Suprapubic skin (tissue), 4 donors: ENCODE data around the gene ZNF550. TPM values are rescaled to one million over a fixed set of nuclear protein-coding genes. Genes with fewer than 3 reads are reported as not detected.
A peak's percentile ranks its signal among the peaks of the same experiment; 100 is the strongest.

Experiments used
- DNase-seq, 2 donors: peaks; one replicate each; pipeline ENCODE4 v3.0.0-alpha.2; 2019; ENCODE audit warnings: low spot score in 2 of 2
- H3K27ac ChIP-seq: fragments of 200-600 bp; sonication (generic); one replicate; pipeline ENCODE4 v1.5.1; 2019
- H3K27me3 ChIP-seq: fragments of 200-600 bp; sonication (generic); one replicate; pipeline ENCODE4 v1.5.1; 2019
- H3K36me3 ChIP-seq: fragments of 200-600 bp; sonication (generic); one replicate; pipeline ENCODE4 v1.5.1; 2019
- H3K4me1 ChIP-seq: fragments of 200-600 bp; sonication (generic); one replicate; pipeline ENCODE4 v1.5.1; 2019
- H3K4me3 ChIP-seq: fragments of 200-600 bp; sonication (generic); one replicate; pipeline ENCODE4 v1.5.1; 2019; ENCODE audit warnings: mild to moderate bottlenecking
- H3K9me3 ChIP-seq: fragments of 200-600 bp; sonication (generic); one replicate; pipeline ENCODE4 v1.5.1; 2019
- CTCF ChIP-seq, 2 donors: fragments of 200-600 bp in 1 of 2; fragments of 450-650 bp in 1 of 2; sonication (generic) in 1 of 2; IDR thresholded peaks; one replicate each; pipeline ENCODE4 v1.5.1; 2016 to 2019; ENCODE audit warnings: antibody characterized with exemption in 2 of 2, mild to moderate bottlenecking in 1 of 2, moderate library complexity in 1 of 2
- EP300 ChIP-seq: sonication (generic); formaldehyde crosslinking; IDR thresholded peaks from one replicate; pipeline ENCODE4 v1.6.1; 2017; ENCODE audit warnings: antibody characterized with exemption
- POLR2A ChIP-seq, 2 donors: fragments of 450-650 bp; IDR thresholded peaks; one replicate each; pipeline ENCODE4 v1.6.1; 2017; ENCODE audit warnings: antibody characterized with exemption in 2 of 2, mild to moderate bottlenecking in 2 of 2, moderate library complexity in 2 of 2
- POLR2AphosphoS5 ChIP-seq, 3 donors: sonication (generic); formaldehyde crosslinking; IDR thresholded peaks; one replicate each; pipeline ENCODE4 v1.6.1; 2017; ENCODE audit warnings: antibody characterized with exemption in 3 of 3
- WGBS: methylation state at CpG from one replicate; pipeline ENCODE4 v1.1.5; 2018; 5-methylcytosine and 5-hydroxymethylcytosine counted together
- total RNA-seq, 4 donors: library from RNA; depleted of rRNA; stranded (reverse); fragments of >200 nt; gene quantifications; one replicate each; pipeline ENCODE4 v1.1.0, GENCODE V29; 2016

The ZNF550 gene
- total RNA-seq, 4 donors from 2014 or later, result 6.6 to 21.9 (median 11.3) TPM

- H3K36me3 ChIP-seq, result peaks cover 17% of the 10 kb centered on the region
- TF ChIP-seq EP300 (no peak), POLR2AphosphoS5 (IDR thresholded peaks at IDR 0.05) (peak in 1 of 3 donors; percentile 20), POLR2A (IDR thresholded peaks at IDR 0.05) (peak in 1 of 2 donors; percentile 11)
- H3K4me1 ChIP-seq, result peaks cover 18% of the 10 kb centered on the region
- peak within 1 kb of the TSS; percentile 62 for H3K4me3 ChIP-seq
- peaks cover 11% of the 10 kb centered on the region for H3K9me3 ChIP-seq
- H3K27ac ChIP-seq, result no peak within 1 kb of the TSS
- no peaks in the 10 kb centered on the region for H3K27me3 ChIP-seq
- DNase-seq, result peak; percentile 92 to 93
- 3% methylated on average over 21 of the region's 76 CpGs for WGBS
These were observed 24.1 kb upstream of the ZNF550 start, which contains the start of gene ZIK1 for GRCh38 chr19:57583521-57584416. ZIK1 (plus strand) TSS chr19:57584145; CDS start chr19:57584357, 212 bp downstream.

- H3K27ac ChIP-seq, result no peak overlapping the region
- TF ChIP-seq EP300 (no peak), POLR2A (IDR thresholded peaks at IDR 0.05) (no peak), CTCF (IDR thresholded peaks at IDR 0.05) (no peak), POLR2AphosphoS5 (IDR thresholded peaks at IDR 0.05) (no peak)
- DNase-seq, result no peak
These were observed 23.4 kb upstream of the ZNF550 start for GRCh38 chr19:57583104-57583520.

GRCh38 chr19:57578487-57579205 is 19.0 kb upstream of the ZNF550 start, which contains the start of gene ZNF416:
ZNF416 (minus strand) TSS chr19:57578911; CDS start chr19:57578704, 207 bp downstream.
- WGBS, result 0% methylated on average over 13 of the region's 62 CpGs
- peaks cover 32% of the 10 kb centered on the region for H3K36me3 ChIP-seq
- H3K4me1 ChIP-seq, result peaks cover 15% of the 10 kb centered on the region
- H3K27me3 ChIP-seq, result no peaks in the 10 kb centered on the region
- H3K27ac ChIP-seq, result peak within 1 kb of the TSS; percentile 77
- TF ChIP-seq POLR2A (IDR thresholded peaks at IDR 0.05) (no peak), CTCF (IDR thresholded peaks at IDR 0.05) (peak in 1 of 2 donors; percentile 14), POLR2AphosphoS5 (IDR thresholded peaks at IDR 0.05) (peak in 2 of 3 donors; percentile 56 to 75), EP300 (no peak)
- peak; percentile 98 to 99 for DNase-seq
- H3K4me3 ChIP-seq, result peak within 1 kb of the TSS; percentile 74
- H3K9me3 ChIP-seq, result peaks cover 30% of the 10 kb centered on the region

More at GRCh38 chr19:57583104-57583520, 23.4 kb upstream of the ZNF550 start:
- peaks cover 4% of the 10 kb centered on the region for H3K9me3 ChIP-seq
- peak overlapping the region; percentile 62 for H3K4me3 ChIP-seq
- H3K27me3 ChIP-seq, result no peaks in the 10 kb centered on the region
- 77% methylated on average over 2 of the region's 21 CpGs for WGBS
- H3K4me1 ChIP-seq, result peaks cover 21% of the 10 kb centered on the region
- peaks cover 11% of the 10 kb centered on the region for H3K36me3 ChIP-seq

GRCh38 chr19:57576661-57577060 is 17.0 kb upstream of the ZNF550 start:
- TF ChIP-seq POLR2AphosphoS5 (IDR thresholded peaks at IDR 0.05) (no peak), EP300 (no peak), POLR2A (IDR thresholded peaks at IDR 0.05) (no peak), CTCF (IDR thresholded peaks at IDR 0.05) (no peak)
- Histone ChIP-seq H3K36me3 (peaks cover 52% of the 10 kb centered on the region), H3K27ac (no peak overlapping the region), H3K27me3 (no peaks in the 10 kb centered on the region), H3K4me3 (no peak overlapping the region), H3K4me1 (peaks cover 10% of the 10 kb centered on the region), H3K9me3 (peaks cover 50% of the 10 kb centered on the region)
- DNase-seq, result no peak

GRCh38 chr19:57572415-57572947 is 12.8 kb upstream of the ZNF550 start:
- TF ChIP-seq POLR2A (IDR thresholded peaks at IDR 0.05), result no peak
- no peak for TF ChIP-seq POLR2AphosphoS5 (IDR thresholded peaks at IDR 0.05)
- TF ChIP-seq CTCF (IDR thresholded peaks at IDR 0.05), result no peak
- TF ChIP-seq EP300, result no peak
- Histone ChIP-seq H3K27me3 (no peaks in the 10 kb centered on the region), H3K4me1 (no peaks in the 10 kb centered on the region), H3K9me3 (peaks cover 90% of the 10 kb centered on the region), H3K4me3 (no peak overlapping the region), H3K36me3 (peaks cover 53% of the 10 kb centered on the region), H3K27ac (no peak overlapping the region)
- no peak for DNase-seq
- WGBS, result 100% methylated on average over 3 of the region's 3 CpGs
